ENCODE data around the gene TIMM22. TPM values are rescaled to one million over a fixed set of nuclear protein-coding genes. Genes with fewer than 3 reads are reported as not detected.
A peak's percentile ranks its signal among the peaks of the same experiment; 100 is the strongest.

Gene TIMM22
- total and polyA plus RNA-seq, 2 donors (not counting 3 experiments of a cell fraction or from before 2014, with no cell fraction given): 19.0 to 19.6 TPM

DNA sequence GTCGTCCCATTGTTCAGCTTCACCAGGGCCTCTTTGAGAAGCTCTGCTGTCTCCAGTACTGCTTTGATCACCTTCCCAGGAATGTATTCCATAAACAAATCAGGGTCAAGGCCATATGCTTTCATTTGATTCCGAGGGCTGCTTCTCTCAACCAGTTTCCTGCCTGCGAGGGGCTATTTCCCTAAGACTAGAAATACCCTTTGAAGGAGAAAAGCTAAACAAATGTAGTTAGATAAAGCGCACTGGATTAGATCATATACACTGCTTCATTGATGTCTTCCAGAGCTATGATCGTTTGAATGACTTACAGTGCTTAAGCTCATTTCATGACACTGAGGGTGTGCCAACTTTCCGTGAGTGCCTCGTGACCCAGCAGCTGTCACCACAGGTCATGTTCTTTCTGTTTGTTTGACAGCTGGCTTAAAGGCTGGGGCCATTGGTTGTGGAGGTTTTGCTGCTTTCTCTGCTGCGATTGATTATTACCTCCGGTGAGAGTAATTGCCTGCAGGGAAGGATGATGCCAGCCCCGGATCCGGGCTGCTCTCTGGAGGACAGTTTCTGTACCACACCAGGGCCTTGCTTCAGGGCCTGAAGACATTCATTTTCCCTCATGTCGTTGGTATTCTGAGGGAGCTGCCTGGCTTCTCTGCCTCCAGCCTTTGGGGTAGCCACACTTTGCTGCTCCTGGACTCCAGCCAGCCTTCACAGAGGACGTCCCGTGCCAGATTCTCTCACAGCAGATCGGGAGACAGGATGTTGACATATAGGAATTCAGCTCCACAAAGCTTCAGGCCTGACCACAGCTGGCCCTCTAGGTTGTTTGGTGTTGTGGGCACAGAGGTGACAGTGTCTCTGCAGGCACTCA, 3.9 kb downstream of the TIMM22 start:
- FAIRE-seq: peak; percentile 98
- Histone ChIP-seq H3K9ac (replicated peaks; ENCODE audit: extremely low read depth, insufficient read depth, low read length) (peak overlapping the region; percentile 50), H2AFZ (ENCODE audit: low read depth, low read length) (no peak overlapping the region), H3K9me3 (replicated peaks; ENCODE audit: control insufficient read depth, insufficient read depth, low read length) (no peaks in the 10 kb centered on the region), H3K36me3 (ENCODE audit: control insufficient read depth in 2 of 2, extremely low read depth in 1 of 2, insufficient read depth in 2 of 2, low read length in 2 of 2) (peaks cover 0 to 4% of the 10 kb centered on the region in 2 experiments), H4K20me1 (replicated peaks; ENCODE audit: control insufficient read depth, extremely low read depth, insufficient read depth, low read length) (no peaks in the 10 kb centered on the region), H3K4me1 (ENCODE audit: control insufficient read depth, extremely low read depth, insufficient read depth, low read length) (peaks cover 70% of the 10 kb centered on the region), H3K27me3 (ENCODE audit: control insufficient read depth in 2 of 2, insufficient read depth in 2 of 2, low read length in 2 of 2) (no peaks in the 10 kb centered on the region), H3K9me1 (replicated peaks; ENCODE audit: control insufficient read depth, extremely low read depth, insufficient read depth, low read length) (no peaks in the 10 kb centered on the region), H3K27ac (ENCODE audit: insufficient read depth, low read depth, low read length) (peak overlapping the region; percentile 91), H3K4me2 (ENCODE audit: insufficient read depth, low read length) (peak overlapping the region; percentile 16), H3K4me3 (replicated peaks in 1 of 3; ENCODE audit: insufficient read depth in 1 of 3, low read depth in 1 of 3, low read length in 3 of 3) (no peak overlapping the region), H3K79me2 (ENCODE audit: control insufficient read depth, insufficient read depth, low read length) (peaks cover 21% of the 10 kb centered on the region)
- intact Hi-C loops (cut with micrococcal nuclease) (loop anchor here (1.0 kb wide), 1 partner anchor 55 kb away; no protein-coding TSS in a partner anchor), dilution Hi-C loops (cut with MboI; ENCODE audit: extremely low pct_ligation_motif_present, low sequenced_read_pairs) (no loop called here)
- no TSS peak for BruUV-seq (replicated peaks)
- TF ChIP-seq, protein P1, sequence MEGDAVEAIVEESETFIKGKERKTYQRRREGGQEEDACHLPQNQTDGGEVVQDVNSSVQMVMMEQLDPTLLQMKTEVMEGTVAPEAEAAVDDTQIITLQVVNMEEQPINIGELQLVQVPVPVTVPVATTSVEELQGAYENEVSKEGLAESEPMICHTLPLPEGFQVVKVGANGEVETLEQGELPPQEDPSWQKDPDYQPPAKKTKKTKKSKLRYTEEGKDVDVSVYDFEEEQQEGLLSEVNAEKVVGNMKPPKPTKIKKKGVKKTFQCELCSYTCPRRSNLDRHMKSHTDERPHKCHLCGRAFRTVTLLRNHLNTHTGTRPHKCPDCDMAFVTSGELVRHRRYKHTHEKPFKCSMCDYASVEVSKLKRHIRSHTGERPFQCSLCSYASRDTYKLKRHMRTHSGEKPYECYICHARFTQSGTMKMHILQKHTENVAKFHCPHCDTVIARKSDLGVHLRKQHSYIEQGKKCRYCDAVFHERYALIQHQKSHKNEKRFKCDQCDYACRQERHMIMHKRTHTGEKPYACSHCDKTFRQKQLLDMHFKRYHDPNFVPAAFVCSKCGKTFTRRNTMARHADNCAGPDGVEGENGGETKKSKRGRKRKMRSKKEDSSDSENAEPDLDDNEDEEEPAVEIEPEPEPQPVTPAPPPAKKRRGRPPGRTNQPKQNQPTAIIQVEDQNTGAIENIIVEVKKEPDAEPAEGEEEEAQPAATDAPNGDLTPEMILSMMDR (IDR thresholded peaks at IDR 0.05; ENCODE audit: extremely low read depth in 1 of 2, insufficient read depth in 1 of 2, low read depth in 1 of 2, low read length in 2 of 2): no peak
- TF ChIP-seq JUN (IDR thresholded peaks at IDR 0.05; ENCODE audit: borderline replicate concordance, insufficient read depth, insufficient read length, low read depth): no peak
- peak; percentile 19 for TF ChIP-seq POLR2A (IDR thresholded peaks at IDR 0.05; ENCODE audit: low read depth, low read length)
- TF ChIP-seq EZH2 (IDR thresholded peaks at IDR 0.05; ENCODE audit: borderline replicate concordance, low read depth, low read length, severe bottlenecking): no peak
- TF ChIP-seq, protein P2, sequence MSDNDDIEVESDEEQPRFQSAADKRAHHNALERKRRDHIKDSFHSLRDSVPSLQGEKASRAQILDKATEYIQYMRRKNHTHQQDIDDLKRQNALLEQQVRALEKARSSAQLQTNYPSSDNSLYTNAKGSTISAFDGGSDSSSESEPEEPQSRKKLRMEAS (IDR thresholded peaks at IDR 0.05; ENCODE audit: insufficient read depth, insufficient read length): no peak
- TF ChIP-seq GATA2 (IDR thresholded peaks at IDR 0.05; ENCODE audit: insufficient read depth, insufficient read length, low read depth, low read length): no peak
- POLR2A ChIA-PET: interaction anchor here (1.3 kb wide), 1 partner anchor 43 kb away, joined by 4 read pairs; no protein-coding TSS in a partner anchor
- DNase-seq (ENCODE audit: low read depth, low spot score): peak; percentile 87
- CTCF ChIA-PET: interaction anchor here (0.9 to 10.2 kb wide), 9 partner anchors 10 to 286 kb away, joined by 3 to 265 read pairs (median 5); partner anchors contain the start of gene VPS53
